Gastrocnemius medialis (tissue), 4 donors: ENCODE data around the gene DRP2.

Experiments
- POLR2A ChIP-seq, 2 donors: fragments of 450-650 bp; IDR thresholded peaks; one replicate each; pipeline ENCODE4 v1.6.1; 2017; ENCODE audit warnings: antibody characterized with exemption in 2 of 2, mild to moderate bottlenecking in 2 of 2, moderate library complexity in 2 of 2
- TF ChIP-seq, protein P1 (sequence below), 5 experiments: fragments of 450-650 bp in 3 of 5; fragments of 200-600 bp in 2 of 5; sonication (generic) in 2 of 5; IDR thresholded peaks in 4 of 5; conservative IDR thresholded peaks in 1 of 5; 1 replicate in 4 of 5; 2 replicates in 1 of 5; pipeline ENCODE4 v1.5.1; 2016 to 2019; ENCODE audit warnings: antibody characterized with exemption in 5 of 5, mild to moderate bottlenecking in 3 of 5, moderate library complexity in 3 of 5

DNA sequence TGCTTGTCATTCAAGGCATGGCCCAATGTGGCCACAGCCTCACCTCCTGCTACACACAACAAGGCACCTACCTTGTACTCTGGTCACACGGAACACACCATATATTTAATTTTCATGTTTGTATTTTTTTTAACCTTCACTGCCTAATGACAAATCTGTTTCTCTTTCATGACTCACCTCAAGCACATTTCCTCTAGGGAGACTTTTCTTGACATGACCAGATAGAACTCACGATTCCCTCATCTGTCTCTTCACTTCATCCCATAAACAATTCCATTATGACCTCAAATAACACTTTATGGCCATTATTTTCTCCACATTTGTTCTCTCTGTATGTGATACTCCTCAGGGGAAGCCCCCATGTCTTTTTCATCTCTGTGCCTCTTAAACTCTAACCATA, 11.1 kb downstream of the DRP2 start:
- TF ChIP-seq, protein P1, sequence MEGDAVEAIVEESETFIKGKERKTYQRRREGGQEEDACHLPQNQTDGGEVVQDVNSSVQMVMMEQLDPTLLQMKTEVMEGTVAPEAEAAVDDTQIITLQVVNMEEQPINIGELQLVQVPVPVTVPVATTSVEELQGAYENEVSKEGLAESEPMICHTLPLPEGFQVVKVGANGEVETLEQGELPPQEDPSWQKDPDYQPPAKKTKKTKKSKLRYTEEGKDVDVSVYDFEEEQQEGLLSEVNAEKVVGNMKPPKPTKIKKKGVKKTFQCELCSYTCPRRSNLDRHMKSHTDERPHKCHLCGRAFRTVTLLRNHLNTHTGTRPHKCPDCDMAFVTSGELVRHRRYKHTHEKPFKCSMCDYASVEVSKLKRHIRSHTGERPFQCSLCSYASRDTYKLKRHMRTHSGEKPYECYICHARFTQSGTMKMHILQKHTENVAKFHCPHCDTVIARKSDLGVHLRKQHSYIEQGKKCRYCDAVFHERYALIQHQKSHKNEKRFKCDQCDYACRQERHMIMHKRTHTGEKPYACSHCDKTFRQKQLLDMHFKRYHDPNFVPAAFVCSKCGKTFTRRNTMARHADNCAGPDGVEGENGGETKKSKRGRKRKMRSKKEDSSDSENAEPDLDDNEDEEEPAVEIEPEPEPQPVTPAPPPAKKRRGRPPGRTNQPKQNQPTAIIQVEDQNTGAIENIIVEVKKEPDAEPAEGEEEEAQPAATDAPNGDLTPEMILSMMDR (IDR thresholded peaks at IDR 0.05 in 4 of 5, conservative IDR thresholded peaks at IDR 0.05 in 1 of 5), result no peak
- TF ChIP-seq POLR2A (IDR thresholded peaks at IDR 0.05), result no peak
